Esophagus squamous epithelium (tissue), 4 donors: ENCODE measurements around the gene TRPV3.

Experiments
- POLR2A ChIP-seq, 4 donors: fragments of 450-650 bp; IDR thresholded peaks; one replicate each; pipeline ENCODE4 v1.6.1; 2017; ENCODE audit warnings: antibody characterized with exemption in 4 of 4, mild to moderate bottlenecking in 4 of 4, moderate library complexity in 3 of 4
- TF ChIP-seq, protein P1 (sequence below), 6 experiments: fragments of 450-650 bp in 4 of 6; fragments of 200-600 bp in 2 of 6; sonication (generic) in 2 of 6; IDR thresholded peaks; one replicate each; pipeline ENCODE4 v1.5.1; 2016 to 2019; ENCODE audit warnings: antibody characterized with exemption in 6 of 6, mild to moderate bottlenecking in 4 of 6, moderate library complexity in 4 of 6

DNA sequence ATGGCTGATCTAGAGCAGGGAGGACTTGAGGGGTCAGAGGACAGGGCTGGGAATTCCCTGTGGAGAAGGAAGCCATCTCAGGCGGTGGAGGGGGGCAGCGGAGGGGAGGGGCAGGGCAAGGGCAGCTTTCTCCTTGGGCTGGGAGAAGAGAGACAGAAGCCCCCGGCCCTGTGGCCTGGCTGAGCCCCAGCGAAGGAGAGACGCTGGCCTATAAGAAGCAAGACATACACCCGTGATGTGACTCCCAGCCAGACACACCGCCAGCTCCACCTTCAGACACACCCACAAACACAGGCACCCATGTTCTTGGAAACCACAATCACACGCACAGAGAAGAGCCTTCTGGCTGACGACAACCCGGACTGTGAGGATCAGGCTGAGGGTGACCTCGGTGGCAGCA lies 10.0 kb downstream of the TRPV3 start:
- TF ChIP-seq, protein P1, sequence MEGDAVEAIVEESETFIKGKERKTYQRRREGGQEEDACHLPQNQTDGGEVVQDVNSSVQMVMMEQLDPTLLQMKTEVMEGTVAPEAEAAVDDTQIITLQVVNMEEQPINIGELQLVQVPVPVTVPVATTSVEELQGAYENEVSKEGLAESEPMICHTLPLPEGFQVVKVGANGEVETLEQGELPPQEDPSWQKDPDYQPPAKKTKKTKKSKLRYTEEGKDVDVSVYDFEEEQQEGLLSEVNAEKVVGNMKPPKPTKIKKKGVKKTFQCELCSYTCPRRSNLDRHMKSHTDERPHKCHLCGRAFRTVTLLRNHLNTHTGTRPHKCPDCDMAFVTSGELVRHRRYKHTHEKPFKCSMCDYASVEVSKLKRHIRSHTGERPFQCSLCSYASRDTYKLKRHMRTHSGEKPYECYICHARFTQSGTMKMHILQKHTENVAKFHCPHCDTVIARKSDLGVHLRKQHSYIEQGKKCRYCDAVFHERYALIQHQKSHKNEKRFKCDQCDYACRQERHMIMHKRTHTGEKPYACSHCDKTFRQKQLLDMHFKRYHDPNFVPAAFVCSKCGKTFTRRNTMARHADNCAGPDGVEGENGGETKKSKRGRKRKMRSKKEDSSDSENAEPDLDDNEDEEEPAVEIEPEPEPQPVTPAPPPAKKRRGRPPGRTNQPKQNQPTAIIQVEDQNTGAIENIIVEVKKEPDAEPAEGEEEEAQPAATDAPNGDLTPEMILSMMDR (IDR thresholded peaks at IDR 0.05): no peak
- no peak for TF ChIP-seq POLR2A (IDR thresholded peaks at IDR 0.05)
